ENCODE data around the gene SPATA4.

DNA sequence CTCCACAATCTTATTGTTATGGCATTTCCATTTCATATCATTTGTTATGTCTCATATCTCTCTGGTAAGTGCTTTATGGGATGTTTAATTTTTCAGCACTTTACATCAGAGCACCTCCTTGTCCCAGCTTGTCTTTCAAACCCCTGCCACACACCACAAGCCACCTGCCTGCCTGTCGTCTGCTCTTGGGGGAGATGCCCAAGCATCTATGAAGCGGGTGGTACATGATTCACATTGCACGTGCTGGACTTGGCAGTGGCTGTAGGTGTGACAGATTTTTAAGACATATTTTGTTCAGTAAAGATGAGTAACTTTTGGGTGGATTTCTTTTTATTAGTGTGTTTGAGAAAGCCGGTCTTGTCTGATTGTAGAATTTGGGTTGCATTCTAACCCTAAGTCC, 14.2 kb upstream of the SPATA4 start:
- TF ChIP-seq, protein P1, sequence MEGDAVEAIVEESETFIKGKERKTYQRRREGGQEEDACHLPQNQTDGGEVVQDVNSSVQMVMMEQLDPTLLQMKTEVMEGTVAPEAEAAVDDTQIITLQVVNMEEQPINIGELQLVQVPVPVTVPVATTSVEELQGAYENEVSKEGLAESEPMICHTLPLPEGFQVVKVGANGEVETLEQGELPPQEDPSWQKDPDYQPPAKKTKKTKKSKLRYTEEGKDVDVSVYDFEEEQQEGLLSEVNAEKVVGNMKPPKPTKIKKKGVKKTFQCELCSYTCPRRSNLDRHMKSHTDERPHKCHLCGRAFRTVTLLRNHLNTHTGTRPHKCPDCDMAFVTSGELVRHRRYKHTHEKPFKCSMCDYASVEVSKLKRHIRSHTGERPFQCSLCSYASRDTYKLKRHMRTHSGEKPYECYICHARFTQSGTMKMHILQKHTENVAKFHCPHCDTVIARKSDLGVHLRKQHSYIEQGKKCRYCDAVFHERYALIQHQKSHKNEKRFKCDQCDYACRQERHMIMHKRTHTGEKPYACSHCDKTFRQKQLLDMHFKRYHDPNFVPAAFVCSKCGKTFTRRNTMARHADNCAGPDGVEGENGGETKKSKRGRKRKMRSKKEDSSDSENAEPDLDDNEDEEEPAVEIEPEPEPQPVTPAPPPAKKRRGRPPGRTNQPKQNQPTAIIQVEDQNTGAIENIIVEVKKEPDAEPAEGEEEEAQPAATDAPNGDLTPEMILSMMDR (conservative IDR thresholded peaks at IDR 0.05; ENCODE audit: low read depth, low read length), result no peak
- TF ChIP-seq EZH2phosphoT487 (IDR thresholded peaks at IDR 0.05; ENCODE audit: borderline replicate concordance, low read length) (no peak), EZH2 (IDR thresholded peaks at IDR 0.05; ENCODE audit: low read length, unreplicated experiment) (no peak)

Data from PC-3 (cell line).